Peyer's patch (tissue), 4 donors: Measurements from ENCODE around the gene ITPRID1. TPM values are rescaled to one million over a fixed set of nuclear protein-coding genes. Genes with fewer than 3 reads are reported as not detected.

Experiments
- DNase-seq, 3 donors: peaks; one replicate each; pipeline ENCODE4 v3.0.0-alpha.2; 2017 to 2019
- H3K27ac ChIP-seq, 4 donors: fragments of 200-600 bp; sonication (generic); one replicate each; pipeline ENCODE4 v1.5.1; 2016 to 2019
- H3K27me3 ChIP-seq, 2 donors: fragments of 200-600 bp; sonication (generic); one replicate each; pipeline ENCODE4 v1.5.1; 2019
- H3K36me3 ChIP-seq, 3 donors: fragments of 200-600 bp; sonication (generic); one replicate each; pipeline ENCODE4 v1.5.1; 2016 to 2019
- H3K4me1 ChIP-seq, 4 donors: fragments of 200-600 bp; sonication (generic); one replicate each; pipeline ENCODE4 v1.5.1; 2016 to 2019
- H3K4me3 ChIP-seq, 4 donors: fragments of 200-600 bp; sonication (generic); 1 replicate in 3 of 4; 2 replicates in 1 of 4; pipeline ENCODE4 v1.5.1; 2016 to 2019; ENCODE audit warnings: mild to moderate bottlenecking in 1 of 4
- H3K9me3 ChIP-seq, 4 donors: fragments of 200-600 bp; sonication (generic); one replicate each; pipeline ENCODE4 v1.5.1; 2016 to 2019; ENCODE audit warnings: mild to moderate bottlenecking in 1 of 4
- CTCF ChIP-seq, 6 experiments: fragments of 450-650 bp in 4 of 6; fragments of 200-600 bp in 2 of 6; sonication (generic) in 1 of 6; IDR thresholded peaks; one replicate each; pipeline ENCODE4 v1.5.1; 2017 to 2019; ENCODE audit warnings: antibody characterized with exemption in 6 of 6, mild to moderate bottlenecking in 3 of 6, moderate library complexity in 1 of 6
- POLR2A ChIP-seq, 2 donors: fragments of 450-650 bp; IDR thresholded peaks; one replicate each; pipeline ENCODE4 v1.5.1; 2017; ENCODE audit warnings: antibody characterized with exemption in 2 of 2, mild to moderate bottlenecking in 2 of 2, moderate library complexity in 2 of 2
- total RNA-seq, 4 donors: library from RNA; depleted of rRNA; stranded (reverse); fragments of >200 nt; gene quantifications; one replicate each; pipeline ENCODE4 v1.1.0, GENCODE V29; 2016

ITPRID1 gene
- total RNA-seq, 4 donors from 2014 or later, result 1.2 to 7.4 (median 4.7) TPM

- no peak overlapping the region for H3K27ac ChIP-seq
- no peaks in the 10 kb centered on the region for H3K36me3 ChIP-seq
- H3K27me3 ChIP-seq, result no peaks in the 10 kb centered on the region
- no peaks in the 10 kb centered on the region for H3K4me1 ChIP-seq
- no peaks in the 10 kb centered on the region for H3K9me3 ChIP-seq
- no peak for DNase-seq
- TF ChIP-seq CTCF (IDR thresholded peaks at IDR 0.05), result no peak
- TF ChIP-seq POLR2A (IDR thresholded peaks at IDR 0.05), result no peak
- no peak overlapping the region for H3K4me3 ChIP-seq
Measured at GRCh38 chr7:31651234-31652062, 137.6 kb downstream of the ITPRID1 start.

- H3K4me1 ChIP-seq, result no peaks in the 10 kb centered on the region
- no peak overlapping the region for H3K27ac ChIP-seq
- no peak overlapping the region for H3K4me3 ChIP-seq
- H3K27me3 ChIP-seq, result no peaks in the 10 kb centered on the region
- H3K9me3 ChIP-seq, result no peaks in the 10 kb centered on the region
- no peaks in the 10 kb centered on the region for H3K36me3 ChIP-seq
- no peak for TF ChIP-seq POLR2A (IDR thresholded peaks at IDR 0.05)
- no peak for DNase-seq
Measured at GRCh38 chr7:31652063-31652326, 138.1 kb downstream of the ITPRID1 start.

- no peak overlapping the region for H3K27ac ChIP-seq
- H3K4me3 ChIP-seq, result no peak overlapping the region
- TF ChIP-seq POLR2A (IDR thresholded peaks at IDR 0.05) (no peak), CTCF (IDR thresholded peaks at IDR 0.05) (no peak)
- no peaks in the 10 kb centered on the region for H3K27me3 ChIP-seq
- H3K9me3 ChIP-seq, result no peaks in the 10 kb centered on the region
- no peak for DNase-seq
- no peaks in the 10 kb centered on the region for H3K4me1 ChIP-seq
- H3K36me3 ChIP-seq, result no peaks in the 10 kb centered on the region
Measured at GRCh38 chr7:31663072-31663471, 149.2 kb downstream of the ITPRID1 start.

- no peak for DNase-seq
- Histone ChIP-seq H3K9me3 (no peaks in the 10 kb centered on the region), H3K4me3 (no peak overlapping the region), H3K4me1 (no peaks in the 10 kb centered on the region), H3K36me3 (no peaks in the 10 kb centered on the region), H3K27ac (no peak overlapping the region), H3K27me3 (no peaks in the 10 kb centered on the region)
- no peak for TF ChIP-seq POLR2A (IDR thresholded peaks at IDR 0.05)
- TF ChIP-seq CTCF (IDR thresholded peaks at IDR 0.05), result no peak
Measured at GRCh38 chr7:31664890-31665289, 151.0 kb downstream of the ITPRID1 start.

- Histone ChIP-seq H3K27ac (no peak overlapping the region), H3K4me1 (no peaks in the 10 kb centered on the region), H3K9me3 (no peaks in the 10 kb centered on the region), H3K27me3 (no peaks in the 10 kb centered on the region), H3K4me3 (no peak overlapping the region), H3K36me3 (no peaks in the 10 kb centered on the region)
- no peak for DNase-seq
- TF ChIP-seq POLR2A (IDR thresholded peaks at IDR 0.05), result no peak
- no peak for TF ChIP-seq CTCF (IDR thresholded peaks at IDR 0.05)
Measured at GRCh38 chr7:31665546-31665945, 151.7 kb downstream of the ITPRID1 start.

GRCh38 chr7:31669461-31669860, 155.6 kb downstream of the ITPRID1 start:
- H3K27me3 ChIP-seq, result no peaks in the 10 kb centered on the region
- no peak for DNase-seq
- H3K9me3 ChIP-seq, result no peaks in the 10 kb centered on the region
- TF ChIP-seq POLR2A (IDR thresholded peaks at IDR 0.05), result no peak
- no peak for TF ChIP-seq CTCF (IDR thresholded peaks at IDR 0.05)
- H3K36me3 ChIP-seq, result no peaks in the 10 kb centered on the region
- H3K4me3 ChIP-seq, result no peak overlapping the region
- no peaks in the 10 kb centered on the region for H3K4me1 ChIP-seq
- no peak overlapping the region for H3K27ac ChIP-seq
